Right hindlimb (tissue), 1 donor: Measurements from ENCODE around the gene VCP.
A peak's percentile ranks its signal among the peaks of the same experiment; 100 is the strongest.

ENCODE experiments used
- DNase-seq: peaks from one replicate; pipeline ENCODE4 v3.0.0-alpha.2; 2018

The VCP gene

DNA sequence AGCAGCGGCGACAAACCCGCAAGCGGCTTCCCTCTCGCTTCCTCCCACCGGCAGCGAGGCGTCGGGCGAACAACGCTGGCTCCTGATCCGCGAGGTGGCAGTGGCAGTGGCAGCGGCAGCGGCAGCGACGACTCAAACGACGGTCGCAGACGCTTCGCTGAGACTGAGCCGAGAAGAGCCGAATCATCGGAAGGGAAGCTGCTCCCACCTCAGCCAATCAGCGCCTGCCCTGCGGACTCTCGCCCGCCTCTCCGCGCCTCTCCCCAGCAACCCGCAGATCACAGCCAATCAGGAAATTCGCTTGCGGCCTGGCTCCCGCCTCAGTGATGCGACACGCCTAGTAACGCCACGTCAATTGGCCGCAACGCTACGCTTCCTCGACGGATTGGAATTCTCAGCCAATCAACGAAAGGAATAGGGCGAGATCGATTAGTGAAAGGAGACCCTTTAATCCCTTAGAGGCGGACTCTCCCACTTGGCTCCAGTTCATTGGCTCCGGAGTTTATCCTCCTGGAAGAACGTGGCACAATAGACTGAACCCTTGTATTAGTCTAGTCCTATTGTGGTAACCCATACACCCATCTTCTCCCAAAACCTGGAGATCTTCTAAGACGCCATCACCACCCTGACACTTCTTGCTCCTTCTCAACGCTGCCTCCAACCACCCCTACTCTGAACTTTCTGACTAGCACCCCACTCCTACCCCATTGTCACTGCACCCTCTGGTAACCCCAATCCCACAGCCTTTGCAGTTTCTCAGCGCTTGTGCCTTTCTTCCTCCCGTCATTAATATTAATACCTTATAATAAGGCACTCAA is at the start of gene VCP:
TSS of gene VCP (minus strand) at position 165 of the 818 bp plus-strand sequence. CDS start 272 bp downstream, outside the sequence.
- peak; percentile 99 for DNase-seq

DNA sequence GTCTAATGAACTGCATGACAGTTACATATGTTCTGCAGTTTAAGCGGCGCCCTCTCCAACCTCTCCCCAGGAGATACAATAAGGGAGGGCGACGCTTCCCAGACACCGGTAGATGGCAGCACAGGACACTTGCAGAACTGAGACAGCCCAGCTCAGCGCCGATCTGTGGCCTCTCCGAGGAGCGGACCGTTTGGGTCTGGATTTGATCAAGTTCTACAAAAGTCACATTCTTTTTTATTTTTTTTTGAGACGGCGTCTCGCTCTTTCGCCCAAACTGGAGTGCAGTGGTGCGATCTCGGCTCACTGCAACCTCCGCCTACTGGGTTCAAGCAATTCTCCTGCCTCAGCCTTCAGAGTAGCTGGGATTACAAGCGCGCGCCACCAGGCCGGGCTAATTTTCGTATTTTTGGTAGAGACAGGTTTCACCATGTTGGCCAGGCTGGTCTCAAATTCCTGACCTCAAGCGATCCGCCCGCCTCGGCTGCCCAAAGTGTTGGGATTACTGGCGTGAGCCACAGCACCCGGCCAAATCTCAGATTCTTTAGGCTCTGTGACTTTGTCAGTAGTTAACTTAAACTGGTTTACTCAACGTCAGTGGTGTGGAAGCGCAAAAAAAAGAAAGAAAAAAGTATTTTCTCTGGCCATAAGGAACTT is 44.6 kb upstream of the VCP start:
- peak; percentile 92 for DNase-seq

DNA sequence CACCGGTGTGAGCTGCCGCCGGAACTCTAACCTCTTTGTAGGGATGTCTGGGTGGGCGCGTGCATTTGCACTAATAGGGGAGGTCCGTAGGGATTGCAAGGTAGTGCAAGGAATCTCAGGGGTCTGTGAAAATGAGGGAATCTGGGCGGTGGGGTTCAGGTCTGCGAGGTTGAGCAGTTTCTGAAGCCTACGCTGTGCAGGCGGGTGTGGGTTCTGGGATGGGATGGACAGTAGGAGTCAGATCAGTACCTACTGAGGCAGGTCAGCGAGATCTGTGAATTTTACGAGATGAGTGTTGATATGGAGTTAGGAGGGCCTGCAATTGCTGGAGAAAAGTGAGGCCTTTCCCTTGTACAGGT is 44.1 kb upstream of the VCP start:
- DNase-seq = no peak

DNA sequence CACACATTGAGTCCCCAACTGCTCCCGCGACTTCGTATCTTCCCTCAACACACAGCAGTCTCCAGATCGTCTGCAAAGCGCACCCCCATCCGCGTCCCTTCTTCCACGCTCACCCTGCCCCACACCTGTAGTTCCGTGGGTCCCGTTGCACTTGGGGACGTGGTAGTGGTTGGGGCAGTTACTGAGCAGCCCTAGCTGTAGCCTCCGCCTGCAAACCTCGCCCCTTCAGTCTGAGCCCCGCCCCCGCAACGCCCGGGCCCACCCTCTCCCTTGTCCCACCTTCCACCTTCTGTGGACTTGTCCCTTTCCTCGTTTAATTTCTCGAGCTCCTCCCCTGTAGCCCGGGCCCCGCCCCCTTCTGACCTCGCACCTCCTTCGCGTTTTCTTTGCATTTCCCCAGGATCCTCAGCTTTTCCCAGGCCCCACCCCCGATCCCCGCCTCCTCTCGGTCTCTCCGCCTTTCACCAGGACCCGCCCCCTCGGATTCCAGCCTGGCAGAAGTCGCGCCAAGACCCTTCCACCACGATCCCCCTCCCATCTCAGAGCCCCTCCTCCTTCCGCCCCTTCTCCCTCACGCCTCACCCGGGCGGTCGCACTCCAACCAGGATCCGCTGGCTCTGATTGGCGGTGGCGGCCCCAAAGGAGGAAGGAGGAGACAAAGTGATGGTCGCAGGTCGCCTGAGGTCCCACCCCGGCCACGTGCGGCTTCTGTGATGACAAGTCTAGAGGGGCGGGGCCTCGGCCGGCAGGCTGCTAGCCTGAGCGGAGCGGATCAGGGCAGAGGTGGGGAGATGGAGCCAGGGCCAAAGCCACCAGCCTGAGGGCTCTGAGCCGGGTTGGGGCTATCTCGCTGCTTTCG is 43.5 kb upstream of the VCP start, which contains the start of gene ATOSB:
TSS of gene ATOSB (minus strand) at position 183 of the 859 bp plus-strand sequence. CDS start 7,588 bp downstream, outside the sequence.
- peak; percentile 99 for DNase-seq

DNA sequence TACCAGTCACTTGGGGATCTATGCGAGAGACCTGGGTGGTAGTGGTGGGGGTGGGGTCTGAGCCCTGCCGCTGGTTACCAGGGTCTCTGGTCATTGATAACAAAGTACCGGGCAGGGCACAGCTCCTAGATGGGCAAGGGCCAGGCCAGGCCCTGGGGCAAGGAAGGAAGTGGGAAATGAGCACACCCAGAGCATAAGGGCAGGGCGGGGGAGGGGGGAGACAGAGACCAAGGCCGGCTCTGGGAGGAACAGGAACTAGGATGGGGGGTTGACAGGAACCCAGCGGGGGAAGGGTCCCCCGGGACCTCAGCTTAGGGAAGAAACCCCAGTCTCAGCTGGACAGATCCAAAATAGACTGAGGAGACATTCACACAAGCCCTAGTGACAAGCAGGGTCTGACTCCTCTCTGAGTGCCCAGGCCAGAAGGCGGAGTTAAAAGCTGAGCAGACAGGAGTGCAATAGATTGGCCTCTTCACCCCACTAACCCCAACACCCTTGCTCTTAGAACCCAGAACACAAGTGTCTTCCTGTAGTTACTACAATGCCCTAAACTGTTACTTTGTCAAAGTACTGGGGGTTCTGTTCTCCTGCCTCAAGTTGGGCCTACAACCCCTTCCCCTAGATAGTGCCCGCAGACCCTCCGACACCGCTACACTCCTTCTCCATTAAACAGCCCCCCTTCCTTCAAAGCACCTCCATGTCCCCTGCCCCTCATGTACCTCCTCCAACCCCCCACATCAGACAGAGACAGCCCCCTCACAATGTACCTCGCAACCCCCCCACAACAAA is 42.6 kb upstream of the VCP start:
- peak; percentile 62 for DNase-seq

DNA sequence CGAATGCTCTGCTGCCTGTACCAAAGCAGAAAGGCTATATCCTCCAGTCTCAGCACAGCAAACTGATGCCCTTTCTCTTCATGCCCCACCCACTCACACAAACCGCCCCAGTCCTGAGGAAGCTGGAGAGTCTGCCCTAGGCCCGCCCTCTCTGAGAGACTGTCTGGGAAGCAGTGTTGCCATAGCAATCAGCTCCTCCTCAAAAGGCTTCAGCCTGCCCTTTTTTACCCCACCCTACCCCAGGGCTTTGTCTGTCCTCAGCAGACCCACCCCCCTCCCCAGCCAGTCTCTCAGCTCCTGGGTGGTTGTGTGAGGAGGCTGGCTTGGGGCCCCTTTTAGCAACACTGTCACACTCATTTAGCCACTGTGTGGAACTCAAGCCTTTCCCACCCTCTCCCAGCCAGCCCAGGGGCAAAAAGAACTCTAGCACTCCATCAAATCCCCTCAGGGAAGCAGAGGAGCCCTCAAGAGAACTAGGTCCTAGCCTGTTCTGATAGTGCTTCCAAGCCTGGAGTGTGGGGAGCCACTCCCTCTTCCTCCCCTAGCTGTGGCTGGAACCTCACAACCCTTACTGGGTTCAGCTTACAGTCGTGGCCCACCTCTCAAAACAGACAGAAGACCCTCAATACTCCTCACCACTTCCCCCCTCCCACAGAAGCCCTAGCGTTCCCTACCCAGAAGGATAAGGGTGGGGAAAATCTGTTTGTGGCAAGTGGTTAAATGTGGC is 41.9 kb upstream of the VCP start:
- peak; percentile 92 for DNase-seq

DNA sequence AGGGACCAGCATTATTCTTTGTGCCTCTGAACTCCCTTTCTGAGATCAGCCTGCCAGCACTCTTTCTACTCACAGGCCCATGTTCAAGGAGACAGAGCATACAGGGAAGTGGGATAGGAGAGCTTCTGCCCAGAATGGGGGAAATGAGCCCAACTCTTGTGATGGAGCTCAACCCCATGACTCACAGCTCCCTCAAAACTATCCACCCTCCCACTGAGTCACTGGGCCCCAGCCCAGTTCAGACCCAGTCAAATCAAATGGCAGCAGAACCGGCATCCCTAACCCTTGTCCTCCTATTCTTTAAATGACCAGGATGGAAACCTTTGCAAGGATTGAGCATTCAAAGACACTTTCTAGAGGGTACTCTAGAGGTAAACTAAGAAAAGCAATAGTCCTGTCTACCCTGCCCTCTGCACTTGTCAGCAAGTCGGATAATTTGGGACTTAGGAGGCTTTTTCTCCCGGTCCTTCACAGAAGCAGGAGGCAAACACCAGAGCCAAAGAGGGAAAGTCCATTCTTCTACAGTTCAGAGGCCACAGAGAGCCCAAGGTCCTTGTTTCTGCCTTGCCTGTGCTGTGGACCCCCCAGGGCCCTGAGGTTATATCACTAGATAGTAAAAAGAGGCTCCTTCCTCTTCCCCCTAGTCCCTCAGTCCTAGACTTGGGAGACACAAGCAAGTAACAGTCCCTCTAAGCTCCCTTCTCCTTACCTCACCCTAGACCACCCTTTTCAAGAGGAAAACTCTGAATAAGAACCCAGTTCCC is 40.0 kb upstream of the VCP start:
- DNase-seq = no peak

DNA sequence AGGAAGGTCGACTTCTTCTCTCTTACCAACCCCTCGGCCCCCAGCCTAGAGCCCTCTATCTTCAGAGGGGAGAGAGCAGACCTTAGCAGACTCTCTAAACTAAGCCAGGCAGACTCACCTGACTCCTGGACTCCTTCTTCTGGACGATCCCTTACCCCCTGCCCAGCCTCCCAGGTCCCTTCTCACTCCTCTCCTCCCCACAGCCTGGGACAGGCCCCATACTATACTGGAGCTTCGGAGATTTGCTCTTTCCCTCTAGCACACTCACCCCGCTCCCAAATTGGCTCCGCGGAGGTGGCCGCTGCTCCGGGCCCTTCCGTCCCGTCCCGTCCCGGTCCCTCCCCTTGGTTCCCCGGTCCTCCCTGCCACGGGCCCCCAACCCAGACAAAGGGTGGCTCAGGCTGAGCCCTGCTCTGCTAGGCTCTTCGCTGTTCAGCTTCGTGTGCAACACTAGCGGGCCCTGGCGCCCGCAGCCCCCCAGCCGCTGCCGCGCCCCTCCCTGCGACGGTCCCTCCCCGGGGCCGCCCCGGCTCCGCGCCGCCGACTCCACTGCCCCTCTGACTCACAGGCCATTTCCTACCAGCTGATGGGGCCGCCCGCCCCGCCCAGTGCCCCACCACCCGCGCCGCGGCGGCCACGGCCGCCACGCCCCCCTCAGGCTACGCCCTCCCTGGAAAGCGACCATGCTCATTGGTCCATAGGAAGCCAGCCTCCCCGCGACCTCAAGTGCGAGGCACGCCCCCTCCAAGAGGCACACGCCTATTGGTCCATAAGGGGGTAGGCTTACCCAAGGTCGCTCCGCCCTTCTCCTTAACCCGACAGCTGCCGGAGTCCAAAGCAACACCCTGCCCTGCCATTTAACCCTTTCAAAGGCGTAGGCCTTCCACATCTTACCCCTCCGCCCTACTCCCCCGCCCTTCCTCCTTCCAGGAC is 38.8 kb upstream of the VCP start:
- DNase-seq = peak; percentile 98

DNA sequence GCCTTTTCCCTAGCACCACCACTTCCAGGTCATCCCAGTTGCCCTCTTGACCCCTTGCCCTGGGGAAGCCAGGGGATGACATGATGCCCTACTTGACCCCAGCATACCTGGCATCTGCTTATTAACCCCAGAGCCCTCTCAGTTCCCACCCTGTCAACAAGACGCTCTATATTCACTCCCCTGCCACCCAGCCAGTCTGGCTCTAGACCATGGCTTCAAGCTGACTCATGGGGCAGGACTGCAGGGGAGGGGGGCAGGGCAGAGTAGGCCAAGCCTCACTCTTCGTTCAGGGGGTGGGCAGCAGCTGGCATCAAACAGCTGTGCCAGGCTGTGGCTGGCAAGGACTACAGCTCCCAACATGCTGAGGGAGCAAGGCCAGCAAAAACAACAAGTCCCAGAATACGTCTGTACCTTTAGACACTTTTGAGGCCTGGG is 37.9 kb upstream of the VCP start:
- DNase-seq = peak; percentile 54

DNA sequence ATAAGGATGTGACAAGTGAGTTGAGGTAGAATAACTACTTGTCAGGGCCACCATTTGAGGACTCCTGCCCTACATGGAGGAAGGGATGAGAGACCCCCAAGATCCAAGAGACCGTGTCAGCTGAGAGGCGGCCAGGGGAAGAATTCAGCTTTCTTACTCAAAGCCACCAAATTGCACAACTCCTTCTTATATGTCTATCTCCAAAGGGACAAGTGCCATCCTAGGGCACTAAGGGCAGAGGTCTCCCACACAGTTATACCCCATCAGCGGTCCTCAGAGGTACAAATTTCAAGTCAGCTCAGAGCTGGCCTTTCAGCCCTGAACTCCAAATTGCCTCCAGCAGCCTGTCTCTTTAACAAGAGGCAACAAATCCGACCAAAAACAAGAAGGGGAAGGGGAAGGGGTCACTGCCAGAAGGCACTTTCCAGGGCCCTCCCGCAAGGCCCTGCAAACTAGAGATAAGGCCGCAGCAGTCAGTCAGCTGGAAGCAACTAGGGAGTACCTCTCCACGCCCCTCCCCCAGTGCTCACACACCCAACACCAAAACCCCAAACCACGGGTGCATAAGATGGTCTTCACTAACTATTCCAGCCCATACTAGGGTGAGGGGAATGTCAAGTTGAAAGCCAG is 36.6 kb upstream of the VCP start:
- no peak for DNase-seq

DNA sequence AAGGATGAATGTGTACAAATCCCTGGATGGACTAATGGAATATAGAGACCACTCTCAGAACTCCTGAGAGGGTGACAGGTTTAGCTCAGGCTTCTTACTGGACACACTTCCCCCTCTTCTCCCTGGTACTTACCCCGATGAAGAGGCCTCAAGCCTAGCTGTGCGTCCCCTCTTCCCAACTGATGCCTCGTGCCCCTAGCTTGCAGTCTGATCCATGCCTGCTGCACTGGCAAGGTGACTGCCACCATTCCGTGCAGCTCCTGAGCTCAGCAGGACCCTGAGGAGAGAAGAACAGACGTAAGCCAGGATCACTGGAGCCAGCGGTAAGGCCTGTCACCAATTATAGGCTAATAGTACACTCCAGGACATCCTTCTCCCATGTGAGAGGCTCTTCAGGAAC is 36.0 kb upstream of the VCP start:
- DNase-seq = no peak

DNA sequence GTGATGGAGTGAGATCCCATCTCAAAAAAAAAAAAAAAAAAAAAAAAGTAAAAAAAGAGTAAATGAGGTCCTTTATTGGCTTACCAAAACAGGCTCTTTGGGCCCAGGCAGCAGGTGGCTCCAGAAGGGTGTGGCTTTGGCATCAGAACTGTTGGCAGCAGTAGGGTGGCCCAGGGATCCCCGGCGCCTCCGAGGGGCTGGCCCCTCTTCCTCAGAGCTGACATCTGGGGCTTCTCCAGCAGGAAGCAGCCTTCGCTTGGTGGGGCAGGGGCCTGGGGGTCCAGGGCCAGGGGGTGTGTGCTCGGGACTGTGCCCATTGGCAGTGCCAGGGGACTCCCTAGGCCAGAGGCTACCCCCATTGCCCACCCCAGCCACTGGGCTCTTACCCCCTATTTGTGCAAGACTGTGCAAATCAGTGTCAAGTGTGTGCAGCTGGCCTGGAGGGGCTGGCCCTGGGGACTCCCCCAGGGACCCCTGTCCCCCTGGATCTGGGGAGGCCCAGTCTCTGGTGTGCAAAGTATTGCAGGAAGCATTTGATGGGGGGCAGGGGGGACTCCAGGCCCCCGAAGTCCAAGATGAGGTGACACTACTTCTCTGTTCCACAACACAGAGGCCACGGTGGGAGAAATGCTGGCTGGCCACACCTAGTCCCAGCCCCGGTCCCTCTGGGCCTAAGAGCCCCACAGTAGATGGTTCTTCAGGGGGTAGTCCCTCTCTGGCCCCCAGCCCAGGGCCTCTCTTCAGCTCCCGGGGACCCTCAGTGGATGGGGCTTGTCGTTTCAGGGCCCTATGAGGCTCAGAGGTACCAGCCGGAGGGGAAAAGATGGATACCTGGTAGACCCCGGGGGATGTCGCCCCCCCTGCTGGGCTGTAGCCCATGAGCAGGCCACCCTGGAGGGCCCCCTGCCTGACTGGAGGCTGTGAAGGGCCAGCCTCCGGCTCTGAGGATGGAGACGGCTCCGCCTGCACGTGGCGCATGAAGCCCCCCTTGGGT is 35.2 kb upstream of the VCP start:
- no peak for DNase-seq

DNA sequence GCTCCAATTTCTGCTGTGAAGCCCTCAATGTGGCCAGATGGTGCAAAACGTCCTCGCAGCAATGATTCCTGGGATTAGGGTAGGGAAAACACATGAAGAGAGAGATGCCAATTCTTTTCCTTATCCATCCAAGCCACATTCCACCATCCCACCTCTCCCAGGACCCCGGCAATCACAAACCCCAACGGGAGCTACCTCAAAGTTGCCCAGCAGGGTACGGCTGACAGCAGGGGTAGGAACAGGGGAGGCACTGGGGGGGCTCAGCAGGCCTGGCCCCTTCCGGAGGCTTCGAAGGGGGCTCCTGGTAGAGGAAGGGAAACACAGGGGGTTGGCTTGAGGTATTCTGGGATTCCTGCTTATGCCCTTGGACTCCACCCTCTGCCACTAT is 33.9 kb upstream of the VCP start:
- no peak for DNase-seq

DNA sequence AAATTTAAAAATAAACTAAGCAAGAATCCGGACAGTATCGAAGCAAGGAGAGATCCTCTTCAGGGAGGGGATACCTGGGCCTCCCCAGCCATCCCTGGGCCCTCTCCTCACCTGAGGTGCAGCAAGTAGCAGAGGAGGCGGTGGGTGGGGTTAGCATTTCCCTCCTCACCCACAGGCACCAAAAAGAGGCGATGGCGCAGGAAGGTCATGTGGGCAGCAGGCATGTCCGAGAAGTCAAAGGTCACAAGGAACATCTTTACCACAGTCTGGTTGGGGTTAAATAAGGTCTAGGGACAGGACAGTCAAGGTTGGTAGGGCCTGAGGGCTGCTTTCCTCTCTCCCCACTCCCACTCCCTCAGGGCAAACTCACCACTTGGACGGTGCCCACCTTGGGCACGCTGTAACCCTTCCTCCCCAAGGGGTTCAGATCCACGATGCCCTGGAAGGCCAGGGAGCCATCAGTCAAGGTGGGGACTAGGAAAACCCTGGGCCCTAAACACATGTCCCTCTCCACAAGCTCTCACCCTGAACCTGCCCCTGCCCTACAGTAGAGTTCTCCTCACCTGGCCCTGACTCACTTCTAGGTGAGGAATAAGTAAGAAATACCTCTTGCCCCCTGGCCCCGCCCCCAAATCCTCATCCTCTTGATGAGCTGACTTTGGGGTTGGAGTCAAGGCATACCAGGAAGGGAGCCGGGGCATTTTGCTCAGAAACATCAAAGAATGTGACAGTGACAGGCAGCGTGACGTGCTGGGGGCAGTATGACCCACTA is 33.3 kb upstream of the VCP start:
- DNase-seq = no peak

DNA sequence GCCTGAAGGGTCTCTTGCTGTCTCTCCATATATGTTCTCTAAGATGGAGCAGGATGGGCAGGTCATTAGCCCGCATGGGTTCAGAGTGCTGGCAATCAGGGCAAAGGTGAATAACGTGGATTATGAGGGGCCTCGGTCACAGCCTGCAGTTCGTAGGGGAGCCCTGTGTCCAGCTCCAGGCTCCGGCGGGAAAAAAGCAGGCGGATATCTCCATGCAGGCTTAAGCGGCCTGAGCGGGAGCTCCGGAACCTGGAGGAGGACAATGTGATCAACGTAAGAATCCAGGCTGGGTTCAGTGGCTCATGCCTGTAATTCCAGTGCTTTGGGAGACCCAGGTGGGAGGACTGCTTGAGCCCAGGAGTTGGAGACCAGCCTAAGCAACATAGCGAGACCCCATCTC is 32.7 kb upstream of the VCP start:
- DNase-seq = no peak

DNA sequence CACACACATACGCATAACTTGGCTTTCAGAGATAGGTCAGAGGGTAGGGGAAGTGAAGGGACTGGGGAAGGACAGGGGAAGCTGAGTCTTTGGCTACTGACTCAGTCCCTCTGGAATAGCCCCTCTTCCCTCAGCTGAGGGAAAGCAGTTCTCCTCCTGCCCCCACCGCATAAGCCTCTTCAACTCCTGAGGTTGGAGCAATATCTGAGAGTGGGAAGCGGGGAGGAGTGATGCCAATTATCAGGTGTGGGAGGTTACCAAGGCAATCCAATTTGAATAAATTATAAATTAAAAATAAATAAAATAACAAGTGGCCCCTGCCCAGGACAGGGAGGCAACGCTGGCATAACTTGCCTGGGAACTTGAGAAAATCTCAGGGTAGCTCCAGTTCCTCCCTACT is 32.2 kb upstream of the VCP start:
- DNase-seq = no peak

DNA sequence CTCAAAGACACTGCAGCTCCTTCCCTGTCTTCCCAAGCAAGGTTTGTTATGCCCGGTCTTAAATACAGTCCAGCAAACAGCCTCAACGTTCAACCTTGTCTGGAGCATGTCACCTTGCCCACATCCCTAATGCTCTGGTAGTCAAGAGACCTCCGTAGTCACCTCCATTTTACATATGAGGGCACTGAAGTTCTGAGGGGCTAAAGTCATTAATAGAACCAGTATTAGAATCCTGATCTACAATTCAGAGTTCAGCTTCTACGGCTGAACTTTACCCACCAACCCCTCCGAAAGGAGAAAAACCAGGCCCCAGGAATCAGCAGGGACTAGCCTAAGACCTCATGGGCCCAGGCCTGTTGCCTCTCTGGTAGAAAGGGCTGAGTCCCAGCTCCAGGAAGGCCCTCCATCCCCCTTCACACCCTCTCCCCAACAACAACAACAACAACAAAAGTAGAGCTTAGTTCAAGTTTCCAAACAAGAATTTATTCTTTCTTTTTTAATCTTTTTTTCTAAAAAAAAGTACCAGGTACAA is 31.3 kb upstream of the VCP start:
- no peak for DNase-seq
